Kidney (tissue), 14 donors: ENCODE data around the gene TBCD. TPM values are rescaled to one million over a fixed set of nuclear protein-coding genes. Genes with fewer than 3 reads are reported as not detected.
A peak's percentile ranks its signal among the peaks of the same experiment; 100 is the strongest.

ENCODE experiments used
- DNase-seq, 5 donors: peaks; one replicate each; pipeline ENCODE4 v3.0.0-alpha.2; 2013 to 2020
- FAIRE-seq: peaks from 2 replicates; lab custom pipeline; 2012; peaks lifted over from hg19 to GRCh38; lab: Jason Lieb, UNC
- H3K27ac ChIP-seq, 2 donors: one replicate each; pipeline ENCODE4 v1.7.0; 2013; ENCODE audit warnings: low read depth in 2 of 2, low read length in 2 of 2, inconsistent platforms in 1 of 2
- H3K27me3 ChIP-seq: one replicate; pipeline ENCODE4 v1.7.1; 2013; ENCODE audit warnings: low read length, inconsistent platforms; ENCODE audit not compliant: control insufficient read depth, insufficient read depth
- H3K36me3 ChIP-seq, 3 donors: one replicate each; pipeline versions ENCODE4 v1.7.0 to v1.7.1; 2013; ENCODE audit warnings: low read length in 3 of 3, control low read depth in 1 of 3, inconsistent platforms in 1 of 3; ENCODE audit not compliant: insufficient read depth in 3 of 3, control insufficient read depth in 2 of 3
- H3K4me1 ChIP-seq, 3 donors: one replicate each; pipeline versions ENCODE4 v1.7.0 to v1.7.1; 2013; ENCODE audit warnings: low read length in 3 of 3, inconsistent platforms in 1 of 3, low read depth in 1 of 3; ENCODE audit not compliant: control insufficient read depth in 2 of 3, insufficient read depth in 2 of 3
- H3K4me3 ChIP-seq, 3 donors: one replicate each; pipeline versions ENCODE4 v1.7.0 to v1.8.1; 2013; ENCODE audit warnings: low read length in 3 of 3, control low read depth in 1 of 3, inconsistent platforms in 1 of 3
- H3K9ac ChIP-seq, 3 donors: one replicate each; pipeline versions ENCODE4 v1.7.0 to v1.7.1; 2013; ENCODE audit warnings: low read length in 3 of 3, control low read depth in 1 of 3, inconsistent platforms in 1 of 3
- H3K9me3 ChIP-seq, 3 donors: one replicate each; pipeline versions ENCODE4 v1.7.0 to v1.7.1; 2013; ENCODE audit warnings: low read length in 3 of 3, control low read depth in 1 of 3, inconsistent platforms in 1 of 3; ENCODE audit not compliant: control insufficient read depth in 2 of 3, insufficient read depth in 1 of 3
- intact Hi-C: fragments of 100-400 bp; cut with DNase I; formaldehyde crosslinking; loops from one replicate; pipeline ENCODE4 v1.11.1; 2022
- polyA plus RNA-seq: library from polyadenylated mRNA; stranded (reverse); fragments of 350-450 nt; fragmentation: Illumina TruSeq; extraction: RNeasy Lipid Tissue Mini Kit (QIAGEN cat#74804); gene quantifications from one replicate; pipeline ENCODE4 v1.2.3, GENCODE V29; 2014; ENCODE audit warnings: low read depth, low replicate concordance; ENCODE audit not compliant: insufficient read depth
- total RNA-seq: library from RNA; stranded (reverse); fragmentation: NEBNext Ultra II Directional; extraction: Animal tissue kit (Norgen Biotek cat#: 25700); gene quantifications from one replicate; pipeline ENCODE4 v1.2.1, GENCODE V29; 2021
- TF ChIP-seq, protein P1 (sequence below): IDR thresholded peaks from 3 replicates; pipeline ENCODE4 v1.5.1; 2012; ENCODE audit warnings: mild to moderate bottlenecking, moderate library complexity, borderline replicate concordance; ENCODE audit not compliant: insufficient read depth; ENCODE audit errors: extremely low read depth
- donor health status: control.
- donor health status: control.
- donor health status: control.
- donor health status: control.
- donor health status: control.
- donor health status: DM: yes; HTN: yes; CAD: no.
- donor health status: Normal renal cell carcinoma (clear cell type).

The TBCD gene
- total and polyA plus RNA-seq, 2 donors from 2014 or later: 72.8 to 78.7 TPM

DNA sequence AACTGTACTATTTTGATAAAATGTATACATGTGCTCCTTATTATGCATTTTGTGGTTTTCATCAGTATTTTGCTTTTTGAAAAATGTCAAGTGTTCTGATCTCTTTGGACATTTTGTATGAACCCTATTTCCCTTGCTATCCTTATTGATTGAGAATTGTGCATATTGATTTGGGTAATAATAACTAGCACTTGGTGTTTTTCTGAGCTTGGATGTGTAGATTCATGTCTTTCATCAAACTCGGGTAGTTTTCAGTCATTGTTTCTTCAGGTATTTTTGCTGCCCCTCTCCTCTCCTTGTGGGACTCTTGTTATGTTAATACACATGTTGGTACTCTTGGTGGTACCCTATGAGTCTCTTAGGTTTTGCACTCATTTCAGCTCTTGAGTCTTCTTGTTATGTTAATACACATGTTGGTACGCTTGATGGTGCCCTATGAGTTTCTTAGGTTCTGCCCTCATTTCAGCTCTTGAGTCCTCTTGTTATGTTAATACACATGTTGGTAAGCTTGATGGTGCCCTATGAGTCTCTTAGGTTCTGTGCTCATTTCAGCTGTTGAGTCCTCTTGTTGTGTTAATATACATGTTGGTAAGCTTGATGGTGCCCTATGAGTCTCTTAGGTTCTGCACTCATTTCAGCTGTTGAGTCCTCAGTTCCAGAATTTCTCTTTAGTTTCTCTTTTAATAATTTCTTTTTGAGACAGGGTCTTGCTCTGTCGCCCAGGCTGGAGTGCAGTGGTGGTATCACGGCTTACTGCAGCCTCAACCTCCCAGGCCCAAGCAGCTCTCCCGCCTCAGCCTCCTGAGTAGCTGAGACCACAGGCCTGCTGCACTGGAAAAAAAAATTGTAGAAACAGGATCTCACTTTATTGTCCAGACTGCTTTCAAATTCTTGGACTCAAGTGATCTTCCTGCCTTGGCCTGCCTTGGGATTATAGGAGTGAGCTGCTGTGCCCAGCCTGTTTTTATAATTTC is 68.7 kb downstream of the TBCD start:
- peaks cover 0 to 8% (median 0%) of the 10 kb centered on the region in 3 donors for H3K9me3 ChIP-seq
- H3K4me3 ChIP-seq: no peak overlapping the region
- no peaks in the 10 kb centered on the region for H3K4me1 ChIP-seq
- H3K27me3 ChIP-seq: no peaks in the 10 kb centered on the region
- intact Hi-C loops: no loop called here
- no peak overlapping the region for H3K9ac ChIP-seq
- peaks cover 0 to 10% (median 0%) of the 10 kb centered on the region in 3 donors for H3K36me3 ChIP-seq
- FAIRE-seq (no peak), DNase-seq (peak in 1 of 5 donors; percentile 25)
- TF ChIP-seq, protein P1, sequence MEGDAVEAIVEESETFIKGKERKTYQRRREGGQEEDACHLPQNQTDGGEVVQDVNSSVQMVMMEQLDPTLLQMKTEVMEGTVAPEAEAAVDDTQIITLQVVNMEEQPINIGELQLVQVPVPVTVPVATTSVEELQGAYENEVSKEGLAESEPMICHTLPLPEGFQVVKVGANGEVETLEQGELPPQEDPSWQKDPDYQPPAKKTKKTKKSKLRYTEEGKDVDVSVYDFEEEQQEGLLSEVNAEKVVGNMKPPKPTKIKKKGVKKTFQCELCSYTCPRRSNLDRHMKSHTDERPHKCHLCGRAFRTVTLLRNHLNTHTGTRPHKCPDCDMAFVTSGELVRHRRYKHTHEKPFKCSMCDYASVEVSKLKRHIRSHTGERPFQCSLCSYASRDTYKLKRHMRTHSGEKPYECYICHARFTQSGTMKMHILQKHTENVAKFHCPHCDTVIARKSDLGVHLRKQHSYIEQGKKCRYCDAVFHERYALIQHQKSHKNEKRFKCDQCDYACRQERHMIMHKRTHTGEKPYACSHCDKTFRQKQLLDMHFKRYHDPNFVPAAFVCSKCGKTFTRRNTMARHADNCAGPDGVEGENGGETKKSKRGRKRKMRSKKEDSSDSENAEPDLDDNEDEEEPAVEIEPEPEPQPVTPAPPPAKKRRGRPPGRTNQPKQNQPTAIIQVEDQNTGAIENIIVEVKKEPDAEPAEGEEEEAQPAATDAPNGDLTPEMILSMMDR: no peak
- no peak overlapping the region for H3K27ac ChIP-seq

GRCh38 chr17:82821554-82821953 is 69.7 kb downstream of the TBCD start:
- DNase-seq: no peak
- TF ChIP-seq, protein P1: no peak
- Histone ChIP-seq H3K9me3 (peaks cover 0 to 8% (median 0%) of the 10 kb centered on the region in 3 donors), H3K27ac (no peak overlapping the region), H3K36me3 (peaks cover 0 to 3% (median 0%) of the 10 kb centered on the region in 3 donors), H3K27me3 (no peaks in the 10 kb centered on the region), H3K9ac (no peak overlapping the region), H3K4me1 (no peaks in the 10 kb centered on the region), H3K4me3 (no peak overlapping the region)
- intact Hi-C loops: no loop called here
- FAIRE-seq: no peak

DNA sequence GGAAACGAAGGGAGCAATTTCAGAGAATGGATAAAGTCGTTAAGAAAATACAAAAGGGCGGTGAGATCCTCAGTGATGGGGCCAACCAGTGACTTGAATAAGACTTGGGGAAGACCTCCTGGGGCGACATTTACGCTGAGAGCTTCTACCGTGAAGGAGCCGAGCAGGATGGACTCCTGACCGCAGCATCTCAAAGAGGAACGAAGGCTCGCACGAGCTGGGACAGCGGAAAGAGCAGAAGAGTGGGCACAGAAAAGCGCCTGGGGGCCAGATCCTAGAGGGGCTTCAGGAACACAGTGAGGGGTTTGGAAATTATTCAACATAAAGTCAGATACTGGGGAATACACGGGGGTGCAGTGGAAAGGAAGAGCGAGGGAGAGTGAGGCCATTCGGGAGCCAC is 70.4 kb downstream of the TBCD start:
- Histone ChIP-seq H3K27ac (no peak overlapping the region), H3K9ac (no peak overlapping the region), H3K9me3 (peaks cover 0 to 8% (median 0%) of the 10 kb centered on the region in 3 donors), H3K4me3 (no peak overlapping the region), H3K27me3 (no peaks in the 10 kb centered on the region), H3K4me1 (no peaks in the 10 kb centered on the region), H3K36me3 (peaks cover 0 to 3% (median 0%) of the 10 kb centered on the region in 3 donors)
- DNase-seq: peak in 1 of 5 donors; percentile 36
- intact Hi-C loops: no loop called here
- FAIRE-seq: no peak
- TF ChIP-seq, protein P1: no peak
